ENCODE measurements around the gene LRRC14B. TPM values are rescaled to one million over a fixed set of nuclear protein-coding genes. Genes with fewer than 3 reads are reported as not detected.

LRRC14B gene
- total RNA-seq, 4 donors from 2014 or later = not detected

- no peaks in the 10 kb centered on the region for H3K4me1 ChIP-seq
- H3K27me3 ChIP-seq = peaks cover 0 to 40% (median 0%) of the 10 kb centered on the region in 4 donors
- H3K4me3 ChIP-seq = no peak overlapping the region
- H3K36me3 ChIP-seq = no peaks in the 10 kb centered on the region
- intact Hi-C loops (cut with DNase I) = no loop called here
- 94 to 96% methylated on average over 7 to 9 of the region's 9 CpGs for WGBS, 2 donors
- no peak for TF ChIP-seq CTCF (IDR thresholded peaks at IDR 0.05)
- TF ChIP-seq POLR2A (IDR thresholded peaks at IDR 0.05) = no peak
- no peak overlapping the region for H3K27ac ChIP-seq
- no peak for DNase-seq
- H3K9me3 ChIP-seq = no peaks in the 10 kb centered on the region
Measured at GRCh38 chr5:181160-181559, 10.1 kb upstream of the LRRC14B start.

- H3K4me1 ChIP-seq = no peaks in the 10 kb centered on the region
- TF ChIP-seq POLR2A (IDR thresholded peaks at IDR 0.05) = no peak
- no peak for TF ChIP-seq CTCF (IDR thresholded peaks at IDR 0.05)
- H3K27me3 ChIP-seq = peaks cover 0 to 44% (median 0%) of the 10 kb centered on the region in 4 donors
- no peaks in the 10 kb centered on the region for H3K9me3 ChIP-seq
- intact Hi-C loops (cut with DNase I) = no loop called here
- WGBS, 2 donors = 86% methylated on average over 4 of the region's 22 CpGs; no CpG with 5 or more reads in 1 of the 2 donors
- H3K36me3 ChIP-seq = no peaks in the 10 kb centered on the region
- no peak overlapping the region for H3K27ac ChIP-seq
- no peak for DNase-seq
- no peak overlapping the region for H3K4me3 ChIP-seq
Measured at GRCh38 chr5:181566-181965, 9.7 kb upstream of the LRRC14B start.

- H3K27ac ChIP-seq = no peak overlapping the region
- no peaks in the 10 kb centered on the region for H3K4me1 ChIP-seq
- no peak for TF ChIP-seq POLR2A (IDR thresholded peaks at IDR 0.05)
- no peak for TF ChIP-seq CTCF (IDR thresholded peaks at IDR 0.05)
- no peak overlapping the region for H3K4me3 ChIP-seq
- no peaks in the 10 kb centered on the region for H3K9me3 ChIP-seq
- intact Hi-C loops (cut with DNase I) = no loop called here
- 90 to 99% methylated on average over 7 to 8 of the region's 12 CpGs for WGBS, 2 donors
- no peaks in the 10 kb centered on the region for H3K36me3 ChIP-seq
- peaks cover 0 to 49% (median 0%) of the 10 kb centered on the region in 4 donors for H3K27me3 ChIP-seq
- no peak for DNase-seq
Measured at GRCh38 chr5:182126-182525, 9.2 kb upstream of the LRRC14B start.

- intact Hi-C loops (cut with DNase I) = no loop called here
- Histone ChIP-seq H3K27me3 (peaks cover 0 to 68% (median 0%) of the 10 kb centered on the region in 4 donors), H3K36me3 (no peaks in the 10 kb centered on the region), H3K4me3 (no peak overlapping the region), H3K27ac (no peak overlapping the region), H3K9me3 (no peaks in the 10 kb centered on the region), H3K4me1 (peaks cover 0 to 10% (median 5%) of the 10 kb centered on the region in 3 donors)
- TF ChIP-seq POLR2A (IDR thresholded peaks at IDR 0.05) (no peak), CTCF (IDR thresholded peaks at IDR 0.05) (no peak)
- 34 to 37% methylated on average over 7 of the region's 7 CpGs for WGBS, 2 donors
- DNase-seq = no peak
Measured at GRCh38 chr5:184471-184870, 6.8 kb upstream of the LRRC14B start.

- Histone ChIP-seq H3K4me3 (no peak overlapping the region), H3K27ac (no peak overlapping the region), H3K4me1 (peaks cover 0 to 10% (median 5%) of the 10 kb centered on the region in 3 donors), H3K36me3 (no peaks in the 10 kb centered on the region), H3K9me3 (no peaks in the 10 kb centered on the region), H3K27me3 (peaks cover 0 to 73% (median 0%) of the 10 kb centered on the region in 4 donors)
- TF ChIP-seq CTCF (IDR thresholded peaks at IDR 0.05) (no peak), POLR2A (IDR thresholded peaks at IDR 0.05) (no peak)
- intact Hi-C loops (cut with DNase I) = no loop called here
- 70 to 74% methylated on average over 12 to 13 of the region's 21 CpGs for WGBS, 2 donors
- DNase-seq = no peak
Measured at GRCh38 chr5:185095-186070, 5.9 kb upstream of the LRRC14B start.

Measured in esophagus squamous epithelium (tissue), 5 donors.